Stomach (tissue), 9 donors: ENCODE measurements around the gene CD2AP. TPM values are rescaled to one million over a fixed set of nuclear protein-coding genes. Genes with fewer than 3 reads are reported as not detected.

ENCODE experiments used
- DNase-seq, 2 donors: peaks; one replicate each; pipeline versions ENCODE4 v3.0.0 to v3.0.0-alpha.2; 2013 to 2019
- H3K27ac ChIP-seq, 5 donors: fragments of 200-600 bp in 4 of 5; sonication (generic) in 4 of 5; one replicate each; pipeline ENCODE4 v1.5.1; 2013 to 2019; ENCODE audit warnings: mild to moderate bottlenecking in 1 of 5, moderate library complexity in 1 of 5
- H3K27me3 ChIP-seq, 3 donors: fragments of 200-600 bp; sonication (generic); one replicate each; pipeline ENCODE4 v1.5.1; 2017 to 2019; ENCODE audit warnings: mixed run types in 1 of 3
- H3K36me3 ChIP-seq, 4 donors: fragments of 200-600 bp; sonication (generic); 1 replicate in 3 of 4; 2 replicates in 1 of 4; pipeline ENCODE4 v1.5.1; 2016 to 2019
- H3K4me1 ChIP-seq, 4 donors: fragments of 200-600 bp; sonication (generic); one replicate each; pipeline ENCODE4 v1.5.1; 2016 to 2019
- H3K4me3 ChIP-seq, 4 donors: fragments of 200-600 bp; sonication (generic) in 3 of 4; one replicate each; pipeline ENCODE4 v1.5.1; 2016 to 2019; ENCODE audit warnings: mild to moderate bottlenecking in 1 of 4
- H3K9me3 ChIP-seq, 4 donors: fragments of 200-600 bp; sonication (generic); one replicate each; pipeline ENCODE4 v1.5.1; 2016 to 2019
- EP300 ChIP-seq: sonication (generic); formaldehyde crosslinking; IDR thresholded peaks from one replicate; pipeline ENCODE4 v1.6.1; 2017; ENCODE audit warnings: antibody characterized with exemption
- POLR2A ChIP-seq, 4 donors: fragments of 450-650 bp; IDR thresholded peaks; one replicate each; pipeline ENCODE4 v1.6.1; 2016; ENCODE audit warnings: antibody characterized with exemption in 4 of 4, control low read depth in 2 of 4, mild to moderate bottlenecking in 1 of 4, moderate library complexity in 1 of 4
- POLR2AphosphoS5 ChIP-seq, 3 donors: sonication (generic); formaldehyde crosslinking; IDR thresholded peaks; one replicate each; pipeline ENCODE4 v1.6.1; 2016; ENCODE audit warnings: antibody characterized with exemption in 3 of 3
- WGBS, 5 donors: extraction: QIAGEN DNeasy Blood & Tissue Kit in 3 of 5; methylation state at CpG; one replicate each; pipeline versions ENCODE4 v1.1.5 to v1.1.7; 2013 to 2018; 5-methylcytosine and 5-hydroxymethylcytosine counted together
- intact Hi-C: fragments of 100-400 bp; cut with DNase I; formaldehyde crosslinking; loops from one replicate; pipeline ENCODE4 v1.15.1; 2023; ENCODE audit warnings: low total_unique reads
- polyA plus RNA-seq, 3 donors: library from polyadenylated mRNA; stranded (reverse); fragments of 200-250 nt; gene quantifications; one replicate each; pipeline ENCODE4 v1.2.3, GENCODE V29; 2013
- total RNA-seq, 5 donors: library from RNA; depleted of rRNA; stranded (reverse); fragments of >200 nt; gene quantifications; one replicate each; pipeline versions ENCODE4 v1.1.0 to v1.2.3, GENCODE V29; 2014 to 2016
- TF ChIP-seq, protein P1 (sequence below), 7 experiments: fragments of 450-650 bp in 4 of 7; fragments of 200-600 bp in 3 of 7; sonication (generic) in 3 of 7; IDR thresholded peaks; one replicate each; pipeline ENCODE4 v1.5.1; 2016 to 2019; ENCODE audit warnings: antibody characterized with exemption in 7 of 7, control low read depth in 2 of 7, mild to moderate bottlenecking in 1 of 7
- donor health status: healthy with polysubstance abuse.
- donor health status: Bipolar disorder and iron deficiency.
- donor health status: healthy.

Gene CD2AP
- total and polyA plus RNA-seq, 8 donors = 10.3 to 118 (median 46.9) TPM

DNA sequence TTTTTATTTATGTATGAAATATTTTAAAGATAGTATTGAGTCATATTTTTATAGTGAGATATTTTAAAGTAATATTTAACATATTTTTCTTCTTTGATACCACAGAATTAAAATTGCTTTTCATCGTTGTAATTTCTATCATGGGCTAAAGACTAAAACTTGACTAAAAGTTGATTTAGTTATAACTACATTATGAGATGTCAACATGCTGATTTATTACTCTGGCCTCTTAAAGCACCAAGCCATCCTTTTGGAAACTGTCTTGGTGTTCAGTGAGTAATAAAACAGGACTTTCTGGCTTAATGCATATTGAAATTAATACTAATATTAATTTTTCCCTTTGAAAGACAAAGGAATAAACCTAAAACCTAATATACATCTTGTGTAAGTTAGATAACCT lies 125.6 kb downstream of the CD2AP start:
- no peak overlapping the region for H3K27ac ChIP-seq
- intact Hi-C loops = no loop called here
- WGBS, 5 donors = 84 to 95% (median 91%) methylated on average over 1 of the region's 1 CpG

DNA sequence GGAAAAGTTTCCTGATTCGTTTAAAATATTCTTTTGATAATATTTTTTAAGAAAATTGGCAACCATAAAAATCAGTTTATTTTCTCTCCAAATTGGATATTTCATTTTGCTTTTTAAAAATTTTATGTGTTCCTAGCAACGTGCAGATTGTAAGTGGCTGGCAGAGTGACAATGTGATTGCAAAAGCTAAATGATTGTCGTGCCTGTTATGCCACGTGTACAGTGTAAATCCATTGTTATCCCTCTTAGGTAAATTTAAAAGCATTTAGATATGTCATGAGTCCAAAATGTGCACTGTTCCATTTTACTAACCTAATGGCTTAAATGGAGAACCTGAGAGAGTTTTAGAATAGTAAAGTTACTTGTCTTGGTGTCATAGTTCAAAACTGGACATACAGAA lies 126.4 kb downstream of the CD2AP start:
- H3K4me1 ChIP-seq = peaks cover 0 to 13% (median 0%) of the 10 kb centered on the region in 4 donors
- H3K27ac ChIP-seq = no peak overlapping the region
- H3K9me3 ChIP-seq = no peaks in the 10 kb centered on the region
- TF ChIP-seq, protein P1, sequence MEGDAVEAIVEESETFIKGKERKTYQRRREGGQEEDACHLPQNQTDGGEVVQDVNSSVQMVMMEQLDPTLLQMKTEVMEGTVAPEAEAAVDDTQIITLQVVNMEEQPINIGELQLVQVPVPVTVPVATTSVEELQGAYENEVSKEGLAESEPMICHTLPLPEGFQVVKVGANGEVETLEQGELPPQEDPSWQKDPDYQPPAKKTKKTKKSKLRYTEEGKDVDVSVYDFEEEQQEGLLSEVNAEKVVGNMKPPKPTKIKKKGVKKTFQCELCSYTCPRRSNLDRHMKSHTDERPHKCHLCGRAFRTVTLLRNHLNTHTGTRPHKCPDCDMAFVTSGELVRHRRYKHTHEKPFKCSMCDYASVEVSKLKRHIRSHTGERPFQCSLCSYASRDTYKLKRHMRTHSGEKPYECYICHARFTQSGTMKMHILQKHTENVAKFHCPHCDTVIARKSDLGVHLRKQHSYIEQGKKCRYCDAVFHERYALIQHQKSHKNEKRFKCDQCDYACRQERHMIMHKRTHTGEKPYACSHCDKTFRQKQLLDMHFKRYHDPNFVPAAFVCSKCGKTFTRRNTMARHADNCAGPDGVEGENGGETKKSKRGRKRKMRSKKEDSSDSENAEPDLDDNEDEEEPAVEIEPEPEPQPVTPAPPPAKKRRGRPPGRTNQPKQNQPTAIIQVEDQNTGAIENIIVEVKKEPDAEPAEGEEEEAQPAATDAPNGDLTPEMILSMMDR (IDR thresholded peaks at IDR 0.05) = no peak
- no peak for TF ChIP-seq POLR2AphosphoS5 (IDR thresholded peaks at IDR 0.05)
- no peak for TF ChIP-seq EP300
- TF ChIP-seq POLR2A (IDR thresholded peaks at IDR 0.05) = no peak
- no peaks in the 10 kb centered on the region for H3K27me3 ChIP-seq
- intact Hi-C loops = no loop called here
- no peak overlapping the region for H3K4me3 ChIP-seq
- DNase-seq = peak in 1 of 2 donors; percentile 17
- H3K36me3 ChIP-seq = peaks cover 0 to 42% (median 31%) of the 10 kb centered on the region in 4 donors
- 35 to 50% (median 42%) methylated on average over 4 of the region's 4 CpGs for WGBS, 5 donors

More for the DNA sequence above, 125.6 kb downstream of the CD2AP start:
- Histone ChIP-seq H3K9me3 (no peaks in the 10 kb centered on the region), H3K4me1 (peaks cover 0 to 13% (median 0%) of the 10 kb centered on the region in 4 donors), H3K36me3 (peaks cover 0 to 39% (median 29%) of the 10 kb centered on the region in 4 donors), H3K4me3 (no peak overlapping the region), H3K27me3 (no peaks in the 10 kb centered on the region)
- no peak for DNase-seq
- TF ChIP-seq POLR2AphosphoS5 (IDR thresholded peaks at IDR 0.05) = no peak
- TF ChIP-seq EP300 = no peak
- TF ChIP-seq, protein P1 (IDR thresholded peaks at IDR 0.05) = no peak
- no peak for TF ChIP-seq POLR2A (IDR thresholded peaks at IDR 0.05)

DNA sequence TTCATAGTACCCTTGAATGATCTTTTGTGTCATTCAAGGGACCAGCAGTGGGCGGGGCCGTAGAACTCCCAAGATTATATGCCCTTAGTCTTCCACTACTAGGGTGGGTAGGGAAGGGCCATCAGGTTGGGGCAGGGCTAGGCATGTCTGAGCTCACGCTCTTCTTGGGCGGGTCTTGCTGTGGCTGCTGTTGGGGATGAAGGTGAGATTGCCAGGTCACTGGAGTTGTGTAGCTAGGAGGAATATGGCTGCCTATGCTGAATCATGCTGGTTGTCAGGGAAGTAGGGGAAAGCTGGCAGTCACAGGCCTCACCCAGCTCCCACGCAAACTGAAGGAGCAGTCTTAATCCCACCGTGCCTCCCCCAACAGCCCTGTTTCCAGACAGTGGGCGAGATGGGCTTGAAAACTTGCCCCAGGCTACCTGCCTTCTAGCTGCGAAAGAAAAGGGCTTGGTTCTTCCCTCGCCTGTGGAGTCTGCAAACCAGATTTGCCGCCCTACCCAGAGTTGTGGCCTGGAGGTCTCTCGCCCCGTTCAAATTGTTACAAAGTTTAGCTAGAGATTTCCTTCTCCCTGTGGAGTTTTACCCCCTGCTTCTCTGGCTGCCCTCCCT lies 144.4 kb downstream of the CD2AP start:
- H3K27me3 ChIP-seq = no peaks in the 10 kb centered on the region
- no peaks in the 10 kb centered on the region for H3K4me1 ChIP-seq
- DNase-seq = no peak
- 87 to 99% (median 91%) methylated on average over 12 of the region's 12 CpGs for WGBS, 5 donors
- no peak overlapping the region for H3K4me3 ChIP-seq
- TF ChIP-seq, protein P1 (IDR thresholded peaks at IDR 0.05) = no peak
- intact Hi-C loops = no loop called here
- no peaks in the 10 kb centered on the region for H3K9me3 ChIP-seq
- H3K27ac ChIP-seq = no peak overlapping the region
- peaks cover 18 to 77% (median 63%) of the 10 kb centered on the region in 4 donors for H3K36me3 ChIP-seq

DNA sequence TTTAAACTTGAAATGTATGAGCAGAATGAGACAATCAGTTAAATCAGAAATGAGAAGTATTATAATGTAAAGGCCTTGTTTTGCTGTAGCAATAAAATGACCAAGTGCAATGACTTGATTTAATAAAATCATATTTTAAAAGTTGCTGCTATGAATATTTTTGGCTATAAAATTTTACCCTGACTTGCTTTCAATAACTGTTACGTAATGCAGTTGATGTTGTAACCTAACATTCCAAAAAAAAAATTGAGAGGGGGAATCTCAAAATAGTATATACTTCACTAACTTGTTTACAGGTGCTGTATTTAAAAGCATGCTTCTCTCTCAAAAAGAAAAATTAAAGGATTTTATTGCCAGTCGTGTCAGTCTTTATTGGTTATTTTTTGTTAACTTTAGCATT lies 149.2 kb downstream of the CD2AP start:
- DNase-seq = no peak
- intact Hi-C loops = no loop called here
- H3K4me3 ChIP-seq = no peak overlapping the region
- no peak for TF ChIP-seq POLR2AphosphoS5 (IDR thresholded peaks at IDR 0.05)
- TF ChIP-seq, protein P1 (IDR thresholded peaks at IDR 0.05) = no peak
- TF ChIP-seq EP300 = no peak
- no peak for TF ChIP-seq POLR2A (IDR thresholded peaks at IDR 0.05)
- no peaks in the 10 kb centered on the region for H3K9me3 ChIP-seq
- peaks cover 9 to 29% (median 23%) of the 10 kb centered on the region in 4 donors for H3K36me3 ChIP-seq
- H3K4me1 ChIP-seq = peaks cover 0 to 9% (median 8%) of the 10 kb centered on the region in 4 donors
- no peak overlapping the region for H3K27ac ChIP-seq
- H3K27me3 ChIP-seq = no peaks in the 10 kb centered on the region
- 42 to 93% (median 88%) methylated on average over 2 of the region's 2 CpGs for WGBS, 5 donors
